ENCODE measurements around the gene TERB1. TPM values are rescaled to one million over a fixed set of nuclear protein-coding genes. Genes with fewer than 3 reads are reported as not detected.

The TERB1 gene
- total and polyA plus RNA-seq, 10 donors: 0.04 to 0.41 TPM; not detected in 8

DNA sequence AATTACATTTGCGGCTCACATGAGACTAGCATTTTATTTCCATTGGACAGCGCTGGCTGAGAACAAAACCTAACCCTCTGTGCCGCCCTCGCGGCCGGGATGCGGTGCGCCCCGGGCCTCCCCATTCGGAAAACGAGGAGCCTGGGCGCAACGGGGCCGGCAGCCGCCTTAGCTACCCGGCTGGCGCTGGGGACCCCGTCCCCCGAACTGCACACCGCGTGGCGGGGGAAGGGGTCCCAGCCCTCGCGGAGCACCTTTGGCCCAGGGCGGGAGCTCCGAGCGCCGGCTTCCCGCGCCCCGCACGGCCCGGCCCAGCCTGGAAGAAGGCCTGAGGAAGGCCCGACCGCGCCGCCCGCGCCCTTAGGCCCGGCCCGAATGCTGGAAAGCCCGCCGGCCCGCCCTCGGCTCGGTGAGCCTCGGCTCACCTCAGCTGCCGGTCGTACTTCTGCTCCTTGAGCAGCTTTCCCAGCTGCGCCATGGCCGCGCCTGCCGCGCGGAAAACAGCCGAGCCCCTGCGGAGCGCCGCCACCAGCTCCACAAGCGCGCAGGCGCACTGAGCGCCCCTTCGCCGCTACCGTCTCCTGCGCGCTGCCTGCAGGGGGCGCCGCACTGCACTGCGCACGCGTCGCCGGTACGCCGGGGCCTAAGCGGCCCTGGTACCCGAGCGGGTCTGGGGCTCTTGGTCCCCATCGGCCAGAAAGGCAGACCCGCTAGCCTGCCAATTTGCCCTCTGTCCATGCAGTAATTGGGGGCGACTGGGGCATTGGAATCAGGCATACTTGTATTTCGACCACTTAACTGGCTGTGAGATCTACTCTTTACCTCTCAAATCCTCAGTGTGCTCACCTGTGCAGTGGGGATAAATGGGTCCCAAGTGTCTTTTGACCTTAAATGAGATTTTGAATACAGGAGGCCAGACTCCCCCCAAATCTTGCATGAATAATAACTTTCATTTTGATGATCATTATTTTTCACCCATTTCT, 29.3 kb upstream of the TERB1 start, which contains the start of gene NAE1:
TSS of gene NAE1 (minus strand) at position 555 of the 983 bp plus-strand sequence. CDS start at position 478, 77 bp downstream.
- Histone ChIP-seq H3K36me3 (peaks cover 0 to 28% (median 16%) of the 10 kb centered on the region in 6 donors), H3K9me3 (no peaks in the 10 kb centered on the region)
- intact Hi-C loops (cut with DNase I; ENCODE audit: low total_unique reads): no loop called here

DNA sequence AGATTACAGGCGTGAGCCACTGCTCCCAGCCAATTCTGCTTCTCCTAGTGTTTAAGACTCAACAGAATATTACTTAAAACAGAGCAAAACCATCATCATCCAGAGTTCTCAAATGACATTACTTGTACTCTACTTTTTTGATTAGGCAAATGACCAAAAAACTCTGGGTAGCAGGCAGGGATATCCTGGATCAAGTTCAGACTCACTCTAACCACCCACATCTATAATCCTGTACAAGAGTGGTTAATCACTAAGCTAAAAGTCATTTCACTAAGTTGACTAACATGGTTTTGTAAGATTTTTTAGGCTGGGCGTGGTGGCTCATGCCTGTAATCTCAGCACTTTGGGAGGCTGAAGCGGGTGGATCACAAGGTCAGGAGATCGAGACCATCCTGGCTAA, 22.6 kb upstream of the TERB1 start:
- Histone ChIP-seq H3K4me3 (no peak overlapping the region), H3K9me3 (no peaks in the 10 kb centered on the region), H3K36me3 (peaks cover 3 to 95% (median 69%) of the 10 kb centered on the region in 6 donors), H3K4me1 (peaks cover under 1 to 32% (median 9%) of the 10 kb centered on the region in 6 donors), H3K27ac (no peak overlapping the region), H3K27me3 (replicated peaks in 1 of 7) (no peaks in the 10 kb centered on the region)
- DNase-seq: no peak
- intact Hi-C loops (cut with DNase I; ENCODE audit: low total_unique reads): no loop called here
- WGBS, 5 donors: 91 to 95% (median 94%) methylated on average over 4 of the region's 4 CpGs
- TF ChIP-seq POLR2AphosphoS5 (IDR thresholded peaks at IDR 0.05): no peak
- TF ChIP-seq CTCF (IDR thresholded peaks at IDR 0.05 in 8 of 11, conservative IDR thresholded peaks at IDR 0.05 in 3 of 11): no peak
- no peak for TF ChIP-seq POLR2A (IDR thresholded peaks at IDR 0.05)

More for the DNA sequence above, 29.3 kb upstream of the TERB1 start, which contains the start of gene NAE1:
- peaks cover 10 to 51% (median 27%) of the 10 kb centered on the region in 6 donors for H3K4me1 ChIP-seq
- 1 to 2% (median 1%) methylated on average over 17 to 84 of the region's 84 CpGs for WGBS, 5 donors
- peak within 1 kb of the TSS; percentile 72 to 92 (median 88) for H3K27ac ChIP-seq
- H3K27me3 ChIP-seq (replicated peaks in 1 of 7): peaks cover 0 to 6% (median 0%) of the 10 kb centered on the region in 7 donors
- H3K4me3 ChIP-seq: peak within 1 kb of the TSS; percentile 61 to 96 (median 78)
- TF ChIP-seq POLR2AphosphoS5 (IDR thresholded peaks at IDR 0.05): peak; percentile 97
- peak in 2 of 3 donors; percentile 10 to 56 for TF ChIP-seq POLR2A (IDR thresholded peaks at IDR 0.05)
- peak; percentile 84 to 99 (median 98) for TF ChIP-seq CTCF (IDR thresholded peaks at IDR 0.05 in 8 of 11, conservative IDR thresholded peaks at IDR 0.05 in 3 of 11)
- peak; percentile 97 for DNase-seq

DNA sequence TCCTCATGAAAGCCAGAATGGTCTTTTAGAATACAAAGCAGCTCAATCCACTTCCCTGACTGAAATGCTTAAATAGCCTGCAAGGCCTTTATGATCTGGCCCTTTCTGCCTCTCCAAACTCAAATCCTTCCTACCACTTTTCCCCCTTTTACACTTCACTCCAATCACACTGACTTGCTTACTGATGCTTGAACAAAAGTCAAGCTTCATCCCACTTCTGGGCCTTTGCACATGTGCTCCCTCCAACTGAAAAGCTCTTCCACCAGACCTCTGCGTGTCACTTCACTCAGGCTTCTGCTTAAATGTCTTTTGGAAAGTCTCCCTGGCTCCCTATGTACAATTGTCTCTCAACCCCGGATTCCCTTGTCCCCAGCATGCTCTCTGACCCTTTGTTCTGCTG, 13.3 kb upstream of the TERB1 start:
- DNase-seq: no peak
- intact Hi-C loops (cut with DNase I; ENCODE audit: low total_unique reads): no loop called here
- H3K9me3 ChIP-seq: no peaks in the 10 kb centered on the region
- H3K27ac ChIP-seq: no peak overlapping the region
- WGBS, 5 donors: 93 to 99% (median 96%) methylated on average over 2 of the region's 2 CpGs
- no peaks in the 10 kb centered on the region for H3K27me3 ChIP-seq (replicated peaks in 1 of 7)
- peaks cover 0 to 100% (median 82%) of the 10 kb centered on the region in 6 donors for H3K36me3 ChIP-seq
- H3K4me1 ChIP-seq: no peaks in the 10 kb centered on the region
- TF ChIP-seq POLR2AphosphoS5 (IDR thresholded peaks at IDR 0.05) (no peak), CTCF (IDR thresholded peaks at IDR 0.05 in 8 of 11, conservative IDR thresholded peaks at IDR 0.05 in 3 of 11) (no peak), POLR2A (IDR thresholded peaks at IDR 0.05) (no peak)
- no peak overlapping the region for H3K4me3 ChIP-seq

GRCh38 chr16:66811043-66811442, 9.7 kb upstream of the TERB1 start:
- Histone ChIP-seq H3K27ac (no peak overlapping the region), H3K27me3 (replicated peaks in 1 of 7) (no peaks in the 10 kb centered on the region), H3K36me3 (peaks cover 3 to 100% (median 77%) of the 10 kb centered on the region in 6 donors), H3K4me1 (no peaks in the 10 kb centered on the region), H3K9me3 (no peaks in the 10 kb centered on the region), H3K4me3 (no peak overlapping the region)
- intact Hi-C loops (cut with DNase I; ENCODE audit: low total_unique reads): no loop called here
- no peak for DNase-seq
- WGBS, 5 donors: 96 to 98% (median 98%) methylated on average over 7 of the region's 7 CpGs
- no peak for TF ChIP-seq POLR2AphosphoS5 (IDR thresholded peaks at IDR 0.05)
- no peak for TF ChIP-seq POLR2A (IDR thresholded peaks at IDR 0.05)
- TF ChIP-seq CTCF (IDR thresholded peaks at IDR 0.05 in 8 of 11, conservative IDR thresholded peaks at IDR 0.05 in 3 of 11): no peak
